SH-SY5Y (cell line): Measurements from ENCODE around the gene FBXO40.

Experiments
- GATA2 ChIP-seq: IDR thresholded peaks from 2 replicates; pipeline ENCODE4 v1.6.1; 2011; ENCODE audit warnings: mild to moderate bottlenecking, low read depth, low read length
- GATA3 ChIP-seq: IDR thresholded peaks from 2 replicates; pipeline ENCODE4 v1.6.1; 2011; ENCODE audit warnings: low read depth, mild to moderate bottlenecking, low read length, moderate library complexity

The FBXO40 gene

GRCh38 chr3:121645054-121645453 lies 51.9 kb downstream of the FBXO40 start:
- TF ChIP-seq GATA3: no peak
- no peak for TF ChIP-seq GATA2

GRCh38 chr3:121648219-121648958 lies 55.2 kb downstream of the FBXO40 start:
- TF ChIP-seq GATA2 (no peak), GATA3 (no peak)

GRCh38 chr3:121649645-121650044 lies 56.5 kb downstream of the FBXO40 start:
- no peak for TF ChIP-seq GATA2
- TF ChIP-seq GATA3: no peak

GRCh38 chr3:121651684-121652083 lies 58.5 kb downstream of the FBXO40 start:
- TF ChIP-seq GATA3 (no peak), GATA2 (no peak)

- TF ChIP-seq GATA2: no peak
- TF ChIP-seq GATA3: no peak
Measured at GRCh38 chr3:121654493-121655385, 61.6 kb downstream of the FBXO40 start.

- no peak for TF ChIP-seq GATA3
- no peak for TF ChIP-seq GATA2
Measured at GRCh38 chr3:121658716-121659435, 65.7 kb downstream of the FBXO40 start.

GRCh38 chr3:121659586-121659985 lies 66.4 kb downstream of the FBXO40 start:
- TF ChIP-seq GATA3: no peak
- TF ChIP-seq GATA2: no peak

GRCh38 chr3:121660356-121661171 lies 67.4 kb downstream of the FBXO40 start, which contains the start of gene HCLS1:
TSS of gene HCLS1 (minus strand) at chr3:121660903. CDS start at chr3:121658347, 2,556 bp downstream.
- TF ChIP-seq GATA3 (no peak), GATA2 (no peak)

- no peak for TF ChIP-seq GATA3
- TF ChIP-seq GATA2: no peak
Measured at GRCh38 chr3:121661376-121661775, 68.2 kb downstream of the FBXO40 start.

- TF ChIP-seq GATA2: no peak
Measured at GRCh38 chr3:121662742-121663141, 69.6 kb downstream of the FBXO40 start.

- no peak for TF ChIP-seq GATA2
- no peak for TF ChIP-seq GATA3
Measured at GRCh38 chr3:121663171-121663847, 70.1 kb downstream of the FBXO40 start.

- TF ChIP-seq GATA2 (no peak), GATA3 (no peak)
Measured at GRCh38 chr3:121665488-121665887, 72.3 kb downstream of the FBXO40 start.

GRCh38 chr3:121667333-121667732 lies 74.2 kb downstream of the FBXO40 start:
- TF ChIP-seq GATA2: no peak
- TF ChIP-seq GATA3: no peak
